HG03175 (cell line): ENCODE measurements around the gene PI4K2A.

Experiments
- ATAC-seq: cut with Tn5 transposase; IDR thresholded peaks from one replicate; pipeline ENCODE4 v1.9.1; 2021; ENCODE audit warnings: mild to moderate bottlenecking, moderate library complexity; ENCODE audit not compliant: unreplicated experiment

Gene PI4K2A

GRCh38 chr10:97704341-97704740 lies 63.9 kb downstream of the PI4K2A start:
- ATAC-seq: no peak

- ATAC-seq: no peak
Measured at GRCh38 chr10:97705006-97705670, 64.7 kb downstream of the PI4K2A start.

GRCh38 chr10:97707134-97707861 lies 66.8 kb downstream of the PI4K2A start:
- no peak for ATAC-seq

DNA sequence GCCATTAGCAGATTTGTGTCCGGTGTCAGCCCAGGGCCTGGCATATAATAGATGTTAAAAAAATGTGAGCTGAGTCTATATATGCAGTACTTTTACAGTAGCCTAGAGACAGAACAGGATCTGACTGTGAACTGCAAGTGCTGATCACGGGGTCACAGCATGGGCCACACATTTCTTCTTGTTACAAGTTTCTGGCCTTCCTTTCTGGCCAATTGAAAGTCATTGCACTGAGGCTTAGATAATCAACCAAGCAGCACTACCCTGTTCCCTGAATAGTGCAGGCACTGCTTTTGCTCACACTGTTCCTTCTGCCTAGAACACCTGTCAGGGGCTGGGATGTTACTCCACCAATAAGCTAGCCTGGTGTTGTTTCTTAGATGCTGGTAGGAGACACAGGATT lies 67.7 kb downstream of the PI4K2A start:
- no peak for ATAC-seq

GRCh38 chr10:97708976-97709946 lies 68.8 kb downstream of the PI4K2A start:
- ATAC-seq: no peak

DNA sequence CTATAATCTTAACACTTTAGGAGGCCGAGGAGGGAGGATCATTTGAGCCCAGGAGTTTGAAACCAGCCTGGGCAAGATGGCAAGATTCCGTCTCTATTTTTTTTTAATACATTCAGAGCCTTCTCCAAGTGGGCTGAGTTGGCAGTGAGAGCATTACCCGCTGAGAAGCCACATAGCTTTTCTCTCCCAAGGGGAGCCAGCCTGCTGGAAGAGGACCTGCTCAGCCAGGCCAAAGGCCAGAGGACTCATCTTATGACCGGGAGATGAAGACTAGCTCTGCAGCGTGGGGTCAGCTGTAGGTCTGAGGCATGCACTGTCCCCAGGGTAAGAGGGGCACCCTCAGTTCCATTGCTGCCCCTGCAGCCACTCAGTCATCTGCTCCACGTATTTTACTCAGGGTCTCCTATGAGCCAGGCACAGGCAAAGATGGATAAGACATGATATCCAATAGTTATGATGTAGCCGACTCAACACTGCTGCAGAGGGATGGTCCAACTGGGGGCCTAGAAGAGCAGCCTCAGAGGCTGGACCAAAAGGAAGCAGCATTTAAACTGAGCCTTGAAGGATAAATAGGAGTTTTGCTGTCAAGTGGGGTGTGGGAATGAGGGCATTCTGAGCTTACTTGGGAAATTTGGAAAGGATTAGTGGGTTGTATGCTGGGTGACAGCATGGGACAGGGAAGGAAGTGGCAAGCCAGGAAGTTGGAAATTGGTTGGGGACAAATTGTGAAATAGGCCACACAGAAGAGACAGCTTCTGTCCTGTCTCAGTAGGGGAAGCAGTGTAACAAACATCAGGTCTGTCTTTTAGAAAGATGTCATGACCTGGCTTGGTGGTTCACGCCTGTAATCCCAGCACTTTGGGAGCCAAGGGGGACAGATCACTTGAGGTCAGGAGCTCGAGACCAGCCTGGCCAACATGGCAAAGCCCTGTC lies 71.4 kb downstream of the PI4K2A start:
- no peak for ATAC-seq

DNA sequence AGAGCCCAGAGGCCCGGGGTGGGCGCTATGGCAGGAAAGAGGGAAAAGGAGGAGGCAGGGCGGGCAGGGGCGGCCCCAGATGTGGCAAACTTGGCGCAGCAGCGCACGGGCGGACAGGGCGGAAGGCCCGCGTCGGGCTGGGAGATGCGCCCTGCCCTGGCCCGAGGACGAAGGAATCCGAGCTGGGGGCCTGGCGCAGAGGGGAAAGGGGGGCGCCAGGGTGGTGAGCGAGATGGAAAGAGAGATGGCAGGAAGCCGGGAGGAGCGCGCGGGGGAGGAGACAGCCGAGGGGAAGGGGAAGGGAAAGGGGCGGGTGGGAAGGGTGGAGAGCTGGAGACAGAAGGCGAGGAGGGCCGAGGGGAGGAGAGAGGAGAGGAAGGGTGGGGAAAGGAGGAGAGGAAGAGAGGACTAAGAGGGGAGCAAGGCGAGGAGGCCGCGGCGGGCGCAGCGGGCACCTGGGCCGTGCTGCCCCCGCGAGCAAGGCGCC lies 72.9 kb downstream of the PI4K2A start, which contains the start of gene MARVELD1:
MARVELD1 (plus strand) TSS at position 392 of the 487 bp plus-strand sequence. CDS start 147 bp downstream, outside the sequence.
- ATAC-seq: no peak

DNA sequence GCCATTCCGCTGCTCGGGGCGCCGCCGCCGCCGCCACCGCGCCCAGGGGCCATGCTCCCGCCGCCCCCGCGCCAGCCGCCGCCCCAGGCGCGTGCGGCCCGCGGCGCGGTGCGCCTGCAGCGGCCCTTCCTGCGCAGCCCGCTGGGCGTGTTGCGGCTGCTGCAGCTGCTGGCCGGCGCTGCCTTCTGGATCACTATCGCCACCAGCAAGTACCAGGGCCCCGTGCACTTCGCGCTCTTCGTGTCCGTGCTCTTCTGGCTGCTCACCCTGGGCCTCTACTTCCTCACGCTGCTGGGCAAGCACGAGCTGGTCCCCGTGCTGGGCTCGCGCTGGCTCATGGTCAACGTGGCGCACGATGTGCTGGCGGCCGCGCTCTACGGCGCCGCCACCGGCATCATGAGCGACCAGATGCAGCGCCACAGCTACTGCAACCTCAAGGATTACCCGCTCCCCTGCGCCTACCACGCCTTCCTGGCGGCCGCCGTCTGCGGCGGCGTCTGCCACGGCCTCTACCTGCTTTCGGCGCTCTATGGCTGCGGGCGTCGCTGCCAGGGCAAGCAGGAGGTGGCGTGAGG lies 73.4 kb downstream of the PI4K2A start:
- ATAC-seq: peak; percentile 69

DNA sequence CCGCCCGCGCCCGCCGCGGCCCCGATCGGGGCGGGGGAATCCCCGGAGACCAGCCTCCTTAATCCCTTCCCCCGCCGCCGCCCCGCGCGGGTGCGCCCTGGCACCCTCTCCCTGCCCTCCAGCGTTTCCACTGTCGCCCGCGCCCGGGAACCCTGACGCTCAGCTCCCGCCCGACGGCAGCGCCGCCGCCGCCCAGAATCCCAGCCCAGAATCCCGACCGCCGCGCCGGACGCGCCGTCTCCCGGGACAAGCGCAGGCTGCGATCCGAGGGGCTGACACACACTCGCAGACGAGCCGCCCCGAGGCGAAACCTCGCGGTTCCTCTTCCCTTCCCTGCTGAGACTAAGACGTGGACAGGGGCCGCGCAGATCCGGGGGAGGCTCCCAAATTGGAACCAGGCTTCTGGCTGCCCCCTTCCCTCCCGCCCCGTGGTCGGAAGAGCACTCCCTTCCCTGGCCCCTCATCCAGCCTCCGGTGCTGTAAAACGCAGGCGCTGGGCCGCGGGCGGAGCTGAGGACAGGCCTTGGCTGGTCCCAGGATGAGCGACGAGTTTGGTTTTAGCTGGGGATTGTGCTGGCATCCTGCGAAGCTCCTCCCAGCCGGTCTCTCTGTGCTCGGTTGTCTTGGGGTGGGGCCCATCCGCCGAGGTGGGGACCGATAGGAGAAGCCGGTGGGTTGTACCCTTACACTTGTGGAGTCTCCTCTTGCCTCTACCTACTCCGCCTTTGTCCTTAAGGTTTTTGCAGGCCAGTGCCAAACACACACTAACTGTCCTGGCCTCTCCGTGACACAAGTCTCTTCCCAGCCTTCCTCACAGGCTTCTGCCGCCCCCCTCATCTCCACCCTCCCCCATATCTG lies 74.2 kb downstream of the PI4K2A start:
- peak; percentile 36 for ATAC-seq

DNA sequence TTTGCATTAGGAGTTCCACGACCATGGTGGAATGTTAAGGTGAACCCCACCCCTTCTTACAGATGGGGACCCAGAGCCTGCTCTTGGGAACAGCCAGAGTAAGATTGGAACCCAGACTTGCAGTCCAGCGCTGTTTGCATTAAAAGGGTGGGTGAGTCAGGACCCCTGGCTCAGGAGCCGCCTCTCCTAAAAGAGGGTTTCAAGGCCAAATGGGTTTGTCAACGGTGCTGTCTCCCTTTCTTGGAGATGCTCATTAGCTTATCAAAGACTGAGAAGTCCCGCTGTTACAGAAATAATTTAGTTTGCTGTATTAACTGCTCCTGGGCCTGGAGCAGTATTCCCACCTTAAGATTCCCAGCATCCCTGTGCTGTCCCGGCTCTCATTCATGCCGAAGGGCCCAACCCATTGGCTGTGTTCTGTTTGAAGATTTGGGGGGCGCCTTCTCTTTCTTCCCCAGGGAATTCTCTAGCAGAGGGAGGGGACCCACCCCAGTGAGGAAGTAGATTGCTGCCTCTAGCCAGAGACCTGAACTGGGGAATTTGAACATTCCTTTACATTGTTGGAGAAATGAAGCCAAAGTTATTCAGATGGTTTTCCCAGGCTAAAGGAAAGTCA lies 74.9 kb downstream of the PI4K2A start:
- ATAC-seq: no peak

- no peak for ATAC-seq
Measured at GRCh38 chr10:97717627-97718026, 77.2 kb downstream of the PI4K2A start.

DNA sequence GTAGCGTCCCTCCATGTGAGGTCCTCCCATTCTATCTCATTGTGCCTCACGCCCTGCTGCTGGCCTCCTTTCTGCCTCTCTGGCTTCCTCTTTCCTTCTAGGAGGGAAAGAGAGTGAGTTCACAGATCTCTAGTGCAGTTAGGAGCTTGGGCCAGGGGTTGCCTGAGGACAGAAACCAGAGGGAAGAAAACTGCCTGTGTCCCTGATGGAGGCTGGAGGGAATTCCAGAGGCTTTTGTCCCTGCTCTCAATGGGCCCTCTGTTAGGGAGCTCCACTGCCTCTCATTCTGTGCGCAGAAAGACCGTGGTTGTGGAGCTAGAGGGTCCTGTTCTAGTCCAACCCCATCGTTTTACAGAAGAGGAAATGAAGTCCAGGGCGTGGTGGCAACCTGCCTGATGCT lies 77.7 kb downstream of the PI4K2A start:
- no peak for ATAC-seq

DNA sequence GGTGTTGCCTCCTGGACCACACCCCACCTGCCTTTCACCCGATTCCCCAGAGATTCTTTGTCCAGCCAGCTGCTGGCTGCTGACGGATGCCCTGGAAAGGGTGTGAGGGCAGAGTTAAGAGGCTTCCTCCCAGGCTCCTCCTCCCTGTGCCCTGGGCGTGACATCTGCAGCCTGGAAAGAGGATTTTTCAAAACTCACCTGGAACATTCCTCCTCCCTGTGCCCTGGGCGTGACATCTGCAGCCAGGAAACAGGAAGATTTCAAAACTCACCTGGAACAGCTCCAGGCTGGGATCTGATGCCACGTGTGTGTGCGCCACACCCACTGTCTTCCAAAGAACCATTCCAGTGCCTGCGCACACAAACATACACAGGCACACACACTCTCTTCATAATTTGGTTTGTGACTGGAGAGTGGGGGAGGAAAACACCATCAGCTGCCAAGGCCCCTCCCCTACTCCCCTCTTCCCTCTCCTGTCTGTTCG lies 78.2 kb downstream of the PI4K2A start:
- ATAC-seq: no peak

DNA sequence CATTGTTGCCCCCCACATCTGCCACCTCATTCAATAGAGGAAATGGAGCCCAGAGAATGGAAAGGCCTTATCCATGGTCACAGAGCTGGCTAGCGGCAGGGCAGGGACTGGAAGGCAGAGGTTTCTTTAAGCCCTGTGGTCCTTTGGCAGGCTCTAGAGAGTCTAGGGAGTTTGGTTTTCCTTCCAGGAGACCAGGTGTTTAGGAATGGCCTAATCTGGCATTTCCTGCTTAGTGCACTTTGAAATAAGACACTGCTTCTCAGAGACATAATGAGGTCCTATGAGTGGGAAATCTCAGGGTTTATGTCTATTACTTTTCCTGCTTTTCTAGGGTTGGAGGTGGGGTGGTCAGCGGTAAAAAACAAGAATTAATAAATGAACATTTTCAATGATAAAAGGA lies 79.1 kb downstream of the PI4K2A start:
- no peak for ATAC-seq

DNA sequence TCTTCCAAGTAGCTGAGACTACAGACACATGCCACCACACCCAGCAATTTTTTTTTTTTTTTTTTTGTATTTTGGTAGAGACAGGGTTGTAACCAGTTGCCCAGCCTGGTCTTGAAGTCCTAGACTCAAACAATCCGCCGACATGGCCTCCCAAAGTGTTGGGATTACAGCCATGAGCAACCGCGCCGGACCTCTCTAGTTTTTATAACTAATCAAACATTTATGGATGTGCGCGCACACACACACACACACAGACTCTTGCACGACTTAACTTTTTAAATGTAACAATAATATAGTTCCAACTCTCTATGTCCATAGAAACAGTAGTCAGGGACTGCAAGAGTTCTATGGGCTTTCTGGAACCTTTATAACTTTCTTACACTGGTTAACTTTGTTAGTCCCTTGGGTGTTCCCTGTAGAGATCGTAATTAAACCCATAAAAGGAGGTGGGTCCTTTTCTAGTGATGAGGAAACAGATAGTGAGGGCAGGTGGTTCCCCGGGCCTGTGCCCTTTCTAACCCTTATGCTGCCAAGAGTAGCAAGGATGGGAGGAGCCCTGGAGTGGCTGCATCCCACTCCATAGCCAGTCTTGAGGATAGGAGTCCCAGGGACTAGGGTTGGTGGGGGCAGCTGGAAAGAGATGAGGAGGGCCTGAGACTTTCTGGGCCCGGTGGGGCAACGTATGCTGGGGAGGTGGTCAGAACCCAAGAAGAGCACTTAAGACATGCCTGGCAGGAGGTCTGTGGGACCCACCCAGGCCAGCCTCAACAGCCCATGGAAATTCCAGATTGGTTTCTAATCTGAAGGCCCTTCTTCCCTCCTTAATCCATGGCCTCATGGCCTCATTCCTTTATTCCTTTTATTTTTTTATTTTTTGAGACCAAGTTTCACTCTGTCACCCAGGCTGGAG lies 81.7 kb downstream of the PI4K2A start:
- ATAC-seq: no peak

DNA sequence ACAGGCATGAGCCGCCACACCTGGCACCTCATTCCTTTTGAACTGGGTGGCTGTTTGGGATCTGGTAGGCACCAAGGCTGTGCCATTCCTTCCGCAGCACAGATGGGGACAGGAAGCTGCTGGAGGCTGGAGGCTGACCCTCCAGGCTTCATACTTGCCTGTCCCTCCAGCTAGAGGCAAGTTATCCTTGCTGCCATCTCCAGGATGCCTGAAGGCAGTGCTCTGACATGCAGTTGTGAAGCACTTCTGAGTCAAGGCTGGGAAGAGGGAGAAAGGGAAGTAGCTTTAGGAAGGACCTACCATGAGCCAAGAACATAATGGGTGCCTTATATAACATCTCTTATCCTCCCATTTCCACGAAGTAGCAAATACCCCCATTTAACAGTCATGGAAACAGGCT lies 82.5 kb downstream of the PI4K2A start:
- no peak for ATAC-seq

GRCh38 chr10:97724341-97724941 lies 84.0 kb downstream of the PI4K2A start:
- ATAC-seq: no peak
